Endometrial microvascular endothelial cells (primary cell): ENCODE results near the gene CHRM4. TPM values are rescaled to one million over a fixed set of nuclear protein-coding genes. Genes with fewer than 3 reads are reported as not detected.

Source experiments
- in situ Hi-C: cut with HindIII; loops from 2 replicates; pipeline ENCODE4 v1.10.0; 2017; ENCODE audit warnings: low sequenced_read_pairs, low pct_unique_long_range_greater_than_20kb; ENCODE audit errors: inconsistent ontology term
- total RNA-seq: library from RNA; depleted of rRNA; stranded (reverse); fragments of >200 nt; gene quantifications from one replicate; pipeline ENCODE4 v1.2.3, GENCODE V29; 2015; ENCODE audit errors: inconsistent ontology term

Gene CHRM4
- total RNA-seq, 1 donor from 2014 or later = not detected

- in situ Hi-C loops = no loop called here
Measured at GRCh38 chr11:46407635-46408034, 16.1 kb upstream of the CHRM4 start.

GRCh38 chr11:46404476-46405017, 13.0 kb upstream of the CHRM4 start:
- in situ Hi-C loops = no loop called here

GRCh38 chr11:46402957-46403902, 11.7 kb upstream of the CHRM4 start:
- in situ Hi-C loops = no loop called here

GRCh38 chr11:46397526-46397925, 6.0 kb upstream of the CHRM4 start:
- in situ Hi-C loops = no loop called here

- in situ Hi-C loops = no loop called here
Measured at GRCh38 chr11:46393759-46394158, 2.2 kb upstream of the CHRM4 start.

GRCh38 chr11:46393231-46393616, 1.6 kb upstream of the CHRM4 start:
- in situ Hi-C loops = no loop called here

- in situ Hi-C loops = no loop called here
Measured at GRCh38 chr11:46392421-46393230, 1.1 kb upstream of the CHRM4 start.

- in situ Hi-C loops = no loop called here
Measured at GRCh38 chr11:46391186-46391577, 394 bp downstream of the CHRM4 start.

GRCh38 chr11:46390331-46391171, 1.0 kb downstream of the CHRM4 start:
- in situ Hi-C loops = no loop called here

- in situ Hi-C loops = no loop called here
Measured at GRCh38 chr11:46389450-46390330, 1.9 kb downstream of the CHRM4 start.

- in situ Hi-C loops = no loop called here
Measured at GRCh38 chr11:46388619-46389449, 2.7 kb downstream of the CHRM4 start.

GRCh38 chr11:46387919-46388618, 3.5 kb downstream of the CHRM4 start:
- in situ Hi-C loops = no loop called here

GRCh38 chr11:46387456-46387855, 4.1 kb downstream of the CHRM4 start:
- in situ Hi-C loops = no loop called here

GRCh38 chr11:46386674-46387073, 4.9 kb downstream of the CHRM4 start:
- in situ Hi-C loops = no loop called here

GRCh38 chr11:46386005-46386578, 5.5 kb downstream of the CHRM4 start:
- in situ Hi-C loops = no loop called here
